NCI-H1930 (cell line): ENCODE results near the gene TSC2.
"Not testable (repeated sequence)": the region's sequence is repeated elsewhere in the genome, so short reads cannot be mapped to it uniquely, and the experiment has no call there.

Experiments used
- DNase-seq, 2 experiments: peaks; one replicate each; lab custom pipeline; 2025; lab: John Stamatoyannopoulos, UW

TSC2 gene

DNA sequence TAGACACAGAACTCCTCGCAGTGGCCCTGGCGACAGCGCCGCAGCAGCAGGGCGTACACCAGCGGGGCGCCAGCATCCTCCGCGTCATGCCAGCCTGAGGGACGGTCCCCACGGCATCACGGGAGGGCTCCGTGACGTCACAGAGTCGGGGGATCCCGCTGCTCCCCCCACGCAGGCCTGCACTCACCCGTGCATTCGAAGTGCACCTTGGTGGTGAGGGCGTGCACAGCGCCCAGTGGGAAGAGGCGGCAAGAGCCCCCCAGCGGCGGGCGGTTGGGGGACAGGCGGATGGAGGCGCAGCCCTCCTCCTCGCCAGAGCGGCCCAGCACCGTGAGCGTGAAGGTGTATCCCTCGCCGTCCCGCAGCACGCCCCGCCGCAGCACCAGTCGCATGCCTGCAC, 58.4 kb downstream of the TSC2 start:
- not testable (repeated sequence) for DNase-seq

DNA sequence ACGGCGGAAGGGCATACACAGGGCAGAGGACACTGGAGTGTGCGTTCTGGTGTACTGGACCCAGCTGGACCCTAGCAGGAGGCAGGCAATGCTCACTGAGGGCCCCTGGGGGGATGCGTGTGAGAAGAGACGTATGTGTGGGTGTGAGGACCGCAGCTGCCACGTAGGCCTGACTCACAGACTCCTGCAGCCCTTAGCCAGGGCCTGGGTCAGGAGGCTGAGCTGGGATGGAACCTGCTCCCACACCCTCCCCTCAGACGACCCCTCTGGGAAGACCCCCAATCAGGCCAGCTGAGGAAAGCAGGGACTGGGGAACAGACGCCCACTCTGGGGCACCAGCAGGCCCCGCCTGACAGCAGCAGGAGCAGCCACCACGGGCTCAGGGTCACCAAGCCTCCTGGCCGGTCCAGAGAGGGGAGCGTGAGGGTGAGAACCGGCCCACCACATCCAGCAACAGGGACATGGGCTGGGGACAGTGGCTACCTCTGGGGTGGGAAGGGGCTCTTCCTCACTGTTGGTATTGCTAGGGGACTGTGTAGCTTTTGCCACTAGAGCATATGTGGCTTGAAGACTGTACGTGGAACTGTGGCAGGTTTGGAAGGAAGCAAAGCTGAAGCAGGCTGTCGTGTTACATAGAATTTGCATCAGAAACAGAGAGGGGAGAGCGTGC, 59.5 kb downstream of the TSC2 start:
- DNase-seq, result not testable (repeated sequence)

DNA sequence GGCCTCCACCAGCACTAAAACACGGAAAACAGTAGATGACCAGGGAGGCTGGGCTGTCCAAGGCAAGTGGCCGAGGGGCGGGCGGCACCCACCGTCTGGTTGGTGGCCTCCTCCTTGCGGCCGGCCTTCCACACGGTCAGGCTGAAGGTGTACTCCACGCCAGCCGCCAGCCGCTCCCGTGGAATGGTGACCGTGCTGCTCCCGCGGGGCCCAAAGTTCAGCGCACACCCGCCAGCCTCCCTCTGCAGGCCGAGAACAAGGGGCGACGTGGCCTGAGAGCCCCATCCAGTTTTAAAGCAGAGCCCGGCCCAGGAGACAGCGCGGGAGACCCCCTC, 60.0 kb downstream of the TSC2 start:
- DNase-seq, result not testable (repeated sequence)

DNA sequence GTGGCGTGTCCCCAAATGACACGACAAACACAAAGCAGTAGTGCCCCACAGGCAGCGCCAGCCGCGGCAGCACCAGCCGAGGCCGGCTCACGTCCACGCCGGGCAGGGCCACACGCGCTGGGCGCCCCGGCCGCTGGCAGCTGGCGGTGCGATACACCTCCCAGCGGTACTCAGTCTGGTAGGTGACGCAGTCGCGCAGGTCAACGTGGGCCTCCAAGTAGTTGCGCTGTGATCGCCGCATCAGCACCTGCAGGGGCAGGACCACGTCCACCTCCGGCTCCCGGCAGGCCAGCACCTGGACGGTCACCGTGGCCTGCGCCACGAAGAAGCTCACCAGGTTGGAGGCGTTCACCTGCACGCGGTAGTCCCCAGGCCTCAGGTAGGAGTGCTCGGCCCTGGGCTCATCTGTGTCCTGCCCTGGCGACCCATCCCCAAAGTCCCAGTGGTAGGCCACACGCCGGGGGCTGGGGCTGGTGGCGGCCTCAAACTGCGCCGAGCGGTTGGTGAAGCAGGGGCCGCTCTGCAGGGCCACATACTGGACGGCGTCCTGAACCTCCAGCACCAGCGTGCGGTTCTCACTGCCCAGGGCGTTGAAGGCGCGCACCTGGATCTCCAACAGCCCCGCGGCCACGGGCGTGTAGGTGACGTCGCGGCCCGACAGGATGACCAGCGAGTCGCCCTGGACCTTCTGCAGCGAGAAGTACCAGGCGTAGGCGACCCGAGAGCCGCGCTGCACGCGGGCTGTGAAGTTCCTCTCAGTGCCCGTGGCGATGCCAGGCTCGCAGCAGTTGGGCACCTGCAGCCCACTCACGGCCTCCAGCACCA, 60.9 kb downstream of the TSC2 start:
- DNase-seq, result not testable (repeated sequence)

DNA sequence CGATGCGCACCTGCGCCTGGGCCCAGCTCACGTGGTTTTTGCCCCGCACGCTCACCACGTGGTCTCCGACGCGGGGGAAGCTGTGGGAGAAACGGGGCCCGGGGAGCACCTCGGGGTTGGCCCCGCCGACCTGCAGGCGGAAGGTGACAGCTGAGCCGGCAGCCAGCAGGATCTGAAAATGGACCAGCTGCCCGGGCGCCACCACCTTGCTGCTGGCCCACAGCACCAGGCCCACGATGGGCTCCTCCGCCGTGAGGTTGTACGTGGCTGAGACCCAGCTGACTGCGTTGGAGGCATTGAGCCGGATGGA, 61.4 kb downstream of the TSC2 start:
- not testable (repeated sequence) for DNase-seq

DNA sequence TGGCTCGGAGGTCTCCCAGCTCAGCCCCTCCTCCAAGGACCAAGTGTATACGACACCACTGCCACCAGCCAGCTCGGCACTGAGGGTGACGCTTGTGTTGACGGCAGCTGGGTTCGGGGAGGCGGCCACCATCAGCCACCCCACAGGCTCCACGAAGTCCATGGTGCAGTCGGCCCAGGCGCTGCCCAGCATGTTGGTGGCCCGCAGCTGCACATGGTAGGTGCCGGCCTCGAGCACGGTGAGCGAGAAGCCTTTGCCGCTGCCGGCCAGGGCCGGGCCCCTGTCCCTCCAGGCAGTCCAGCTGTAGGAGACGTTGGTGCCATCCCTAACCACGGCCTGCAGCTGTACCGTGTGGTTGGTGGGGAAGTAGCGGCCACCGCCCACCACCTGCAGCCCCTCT, 62.1 kb downstream of the TSC2 start:
- DNase-seq, result not testable (repeated sequence)

DNA sequence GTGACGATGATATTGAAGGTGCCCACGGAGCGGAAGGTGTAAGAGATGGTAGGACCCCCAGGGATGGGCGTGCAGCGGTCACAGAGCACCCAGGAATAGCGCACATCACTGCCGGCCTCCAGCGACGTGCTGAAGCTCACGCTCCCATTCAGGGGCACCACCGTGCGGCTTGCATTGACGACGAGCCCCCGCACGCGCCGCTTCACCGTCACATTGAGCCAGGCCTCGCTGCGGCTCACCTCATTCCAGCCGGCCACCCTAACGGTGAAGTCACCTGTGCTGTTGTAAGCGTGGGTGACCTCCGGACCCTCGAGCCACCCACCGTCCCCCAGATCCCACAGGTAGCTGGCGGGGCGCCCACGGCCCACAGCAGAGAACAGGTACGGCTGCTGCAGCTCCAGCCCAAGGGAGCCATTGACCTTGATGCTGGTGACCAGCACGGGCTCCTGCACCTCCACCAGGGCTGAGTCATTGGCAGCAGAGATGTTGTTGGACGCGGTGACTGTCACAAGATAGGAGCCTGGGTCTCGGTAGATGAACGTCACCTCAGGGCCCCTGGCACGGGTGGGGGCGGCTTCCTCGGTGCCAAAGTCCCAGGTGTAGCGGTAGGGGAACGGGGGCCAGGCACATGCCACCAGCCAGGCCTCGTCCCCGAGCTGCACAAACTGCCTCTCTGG, 62.7 kb downstream of the TSC2 start:
- DNase-seq, result not testable (repeated sequence)

DNA sequence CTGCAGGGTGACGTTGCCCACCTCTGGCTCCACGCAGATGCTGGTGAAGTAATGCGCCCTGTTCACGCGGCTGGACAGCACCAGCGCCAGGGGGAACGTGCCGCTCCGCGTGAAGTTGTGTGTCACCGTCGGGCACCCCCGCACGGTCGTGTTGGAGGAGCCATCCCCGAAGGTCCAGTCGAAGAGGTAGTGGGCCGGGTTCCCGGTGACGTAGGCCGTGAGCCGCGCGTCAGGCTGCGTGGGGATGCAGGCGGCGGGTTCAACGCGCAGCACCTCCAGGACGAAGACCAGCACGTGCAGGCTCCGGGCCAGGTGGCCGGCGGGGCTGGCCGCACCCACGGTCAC, 63.2 kb downstream of the TSC2 start:
- not testable (repeated sequence) for DNase-seq

DNA sequence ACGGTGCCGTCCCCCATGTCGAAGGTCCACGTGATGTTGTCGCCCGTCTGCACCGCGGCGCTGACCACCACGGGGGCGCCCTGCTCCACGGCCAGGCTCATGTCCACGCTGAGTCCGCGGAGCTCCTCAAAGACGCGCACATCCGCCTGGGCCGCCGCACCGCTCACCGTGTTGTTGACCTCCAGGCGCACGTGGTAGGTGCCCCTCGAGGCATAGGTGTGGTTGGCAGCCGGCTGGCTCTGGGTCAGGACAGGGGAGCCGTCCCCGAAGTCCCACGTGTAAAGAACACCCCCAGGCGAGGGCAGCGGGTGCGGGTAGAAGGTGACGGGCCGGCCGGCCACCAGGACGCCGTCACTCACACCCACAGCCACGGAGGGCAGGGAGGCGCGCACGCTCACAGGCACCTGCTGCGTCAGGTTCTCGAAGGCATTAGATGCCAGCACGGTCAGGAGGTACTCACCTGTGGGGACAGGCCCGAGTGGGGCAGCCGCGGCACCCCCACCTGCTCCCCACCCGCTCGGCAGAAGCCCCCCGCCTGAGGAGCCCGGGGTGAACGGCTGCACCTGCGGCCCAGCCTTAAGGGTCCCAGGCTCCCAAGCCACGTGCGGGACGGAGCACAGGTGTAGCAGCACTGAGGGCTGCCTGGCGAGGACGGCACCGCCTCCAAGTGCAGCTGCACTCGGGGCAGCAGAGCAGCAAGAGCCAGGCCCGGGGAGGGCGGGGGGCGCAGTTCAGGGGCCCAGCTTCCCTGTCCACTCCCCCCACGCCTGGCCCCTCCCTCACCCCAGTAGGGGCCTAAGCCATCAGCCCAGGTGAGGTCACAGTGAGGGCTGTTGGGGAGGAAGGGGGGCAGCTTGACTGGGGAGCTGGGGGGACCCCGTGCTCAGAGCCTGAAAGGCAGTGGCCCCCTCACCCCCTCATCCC, 63.9 kb downstream of the TSC2 start:
- not testable (repeated sequence) for DNase-seq

DNA sequence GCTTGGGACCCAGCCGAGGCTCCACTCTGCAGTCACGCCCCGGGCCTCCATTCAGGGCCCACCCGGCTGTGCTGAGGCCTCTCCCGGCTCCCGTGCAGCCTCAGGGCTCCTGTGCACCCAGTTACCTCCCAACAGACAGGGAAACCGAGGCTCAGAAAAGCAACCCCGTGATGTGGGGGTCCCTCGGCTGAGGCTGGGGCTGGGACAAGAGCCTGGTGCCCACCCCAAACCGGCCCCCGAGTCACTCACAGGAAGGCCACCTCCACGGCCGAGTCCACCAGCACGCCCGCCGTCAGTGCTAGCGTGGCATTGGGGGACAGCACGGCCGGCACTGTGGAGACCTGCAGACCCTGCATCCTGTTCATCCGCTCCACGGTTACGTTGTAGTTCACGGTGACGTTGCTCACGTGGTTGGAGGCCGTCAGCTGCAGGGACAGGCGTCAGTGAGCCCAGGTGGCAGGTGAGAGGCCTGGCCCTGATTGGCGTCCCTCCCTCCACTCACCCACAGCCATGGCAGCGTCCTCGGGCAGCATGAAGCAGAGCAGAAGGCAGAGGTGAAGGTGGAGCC, 64.8 kb downstream of the TSC2 start:
- not testable (repeated sequence) for DNase-seq

DNA sequence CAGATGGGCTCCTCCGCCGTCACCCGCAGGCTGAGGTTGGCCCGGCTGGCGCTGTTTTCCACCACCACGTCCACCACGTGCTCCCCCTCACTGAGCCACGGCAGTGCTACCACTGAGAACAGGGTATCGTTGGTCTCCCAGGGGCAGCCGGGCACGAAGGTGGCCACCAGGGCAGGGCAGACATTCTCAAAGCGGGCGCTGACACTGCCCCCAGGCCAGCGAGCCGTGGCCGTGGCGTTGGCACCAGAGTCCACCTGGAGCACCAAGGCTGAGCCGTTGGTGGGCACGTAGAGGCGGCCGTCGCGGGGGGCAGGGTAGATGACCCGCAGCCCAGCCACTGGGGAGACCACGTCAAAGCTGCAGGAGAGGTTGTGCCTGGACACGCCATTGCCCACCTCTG, 66.4 kb downstream of the TSC2 start:
- not testable (repeated sequence) for DNase-seq

DNA sequence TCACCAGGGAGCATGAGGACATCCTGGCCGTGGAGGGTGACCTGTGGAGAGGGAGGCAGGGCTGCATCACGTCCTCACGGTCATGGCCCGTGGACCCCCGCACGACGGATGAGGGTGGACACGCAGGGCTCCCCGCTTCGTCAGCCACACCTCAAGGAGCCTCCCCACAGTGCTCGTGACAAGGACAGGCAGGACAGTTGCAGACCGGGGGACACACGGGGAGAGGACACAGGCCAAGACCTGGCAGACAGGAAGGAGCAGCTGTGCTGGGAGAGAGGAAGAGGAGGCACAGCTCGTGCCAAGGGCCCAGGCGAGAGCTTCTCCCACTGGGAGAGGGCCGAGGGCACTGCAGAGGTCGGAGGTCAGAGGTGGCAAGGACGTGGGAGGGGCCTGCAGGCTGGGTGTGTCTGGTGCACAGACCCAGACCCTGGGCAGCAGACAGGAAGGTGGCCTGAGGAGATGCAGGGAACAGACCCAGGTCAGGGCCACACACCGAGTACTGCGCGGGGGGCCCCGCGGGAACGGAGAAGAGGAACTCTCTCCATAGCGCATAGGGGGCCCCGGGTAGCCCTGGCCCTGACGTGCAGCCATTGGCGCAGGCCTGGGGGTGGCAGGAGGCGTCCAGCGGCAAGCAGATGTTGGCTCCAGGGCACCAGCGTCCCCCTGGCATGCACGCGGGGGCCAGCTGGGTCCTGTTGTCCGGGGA, 67.3 kb downstream of the TSC2 start:
- not testable (repeated sequence) for DNase-seq

DNA sequence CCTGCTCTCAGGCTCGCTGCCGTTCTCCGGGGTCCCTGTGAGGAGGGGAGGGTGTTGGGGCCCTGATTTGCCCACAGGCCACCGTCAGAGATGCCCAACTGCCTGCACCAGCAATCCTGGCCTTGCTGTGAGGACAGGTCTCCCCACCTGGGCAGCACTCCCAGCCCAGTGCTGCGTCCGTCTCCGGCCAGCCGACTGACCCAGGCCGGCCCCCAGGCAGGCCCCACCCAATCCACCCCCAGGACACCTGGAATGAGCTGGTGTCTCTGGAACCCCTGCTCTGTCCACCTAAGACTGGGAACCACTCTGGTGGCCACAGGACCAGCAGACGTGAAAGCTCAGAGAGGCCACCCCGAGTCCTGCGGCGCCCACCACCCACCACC, 67.8 kb downstream of the TSC2 start:
- DNase-seq, result no peak

DNA sequence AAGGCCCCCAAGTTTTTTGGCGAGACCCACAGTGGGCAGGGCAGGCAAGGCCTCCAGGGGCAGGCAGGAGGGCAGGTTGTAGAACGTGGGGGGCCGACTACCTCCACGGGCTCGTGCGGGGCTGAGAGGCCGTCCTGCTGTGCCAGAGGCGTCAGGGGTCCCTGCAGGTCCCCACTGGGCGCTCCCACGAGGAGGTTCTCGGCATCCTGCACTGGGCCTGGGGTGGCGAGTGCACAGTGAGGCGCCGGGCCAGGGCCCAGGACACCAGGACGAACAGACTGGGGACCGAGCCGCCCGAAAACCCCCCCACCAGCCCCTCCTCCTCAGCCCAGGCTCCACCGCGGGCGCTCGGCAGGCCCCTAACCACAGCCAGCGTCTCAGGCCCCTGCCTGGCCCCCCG, 68.6 kb downstream of the TSC2 start:
- not testable (repeated sequence) for DNase-seq

DNA sequence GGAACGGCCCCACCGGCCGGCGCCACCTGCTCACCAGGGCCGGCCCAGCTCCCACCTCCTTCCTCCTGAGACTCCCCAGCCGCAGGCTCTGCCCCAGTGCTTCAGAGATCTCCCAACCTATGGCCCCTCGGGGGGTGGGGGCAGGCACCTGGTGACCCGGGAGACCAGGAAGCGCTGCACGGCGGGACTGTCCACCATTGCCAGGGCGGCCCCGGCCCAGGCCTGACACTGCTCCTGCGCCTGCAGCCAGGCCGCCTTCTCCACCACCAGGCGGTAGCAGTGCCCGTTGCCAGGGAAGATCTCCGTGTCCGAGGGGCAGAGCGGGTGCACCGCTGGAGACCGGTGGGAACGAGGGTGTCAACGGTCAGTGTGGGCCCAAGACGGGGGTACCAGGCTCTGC, 69.6 kb downstream of the TSC2 start:
- not testable (repeated sequence) for DNase-seq

DNA sequence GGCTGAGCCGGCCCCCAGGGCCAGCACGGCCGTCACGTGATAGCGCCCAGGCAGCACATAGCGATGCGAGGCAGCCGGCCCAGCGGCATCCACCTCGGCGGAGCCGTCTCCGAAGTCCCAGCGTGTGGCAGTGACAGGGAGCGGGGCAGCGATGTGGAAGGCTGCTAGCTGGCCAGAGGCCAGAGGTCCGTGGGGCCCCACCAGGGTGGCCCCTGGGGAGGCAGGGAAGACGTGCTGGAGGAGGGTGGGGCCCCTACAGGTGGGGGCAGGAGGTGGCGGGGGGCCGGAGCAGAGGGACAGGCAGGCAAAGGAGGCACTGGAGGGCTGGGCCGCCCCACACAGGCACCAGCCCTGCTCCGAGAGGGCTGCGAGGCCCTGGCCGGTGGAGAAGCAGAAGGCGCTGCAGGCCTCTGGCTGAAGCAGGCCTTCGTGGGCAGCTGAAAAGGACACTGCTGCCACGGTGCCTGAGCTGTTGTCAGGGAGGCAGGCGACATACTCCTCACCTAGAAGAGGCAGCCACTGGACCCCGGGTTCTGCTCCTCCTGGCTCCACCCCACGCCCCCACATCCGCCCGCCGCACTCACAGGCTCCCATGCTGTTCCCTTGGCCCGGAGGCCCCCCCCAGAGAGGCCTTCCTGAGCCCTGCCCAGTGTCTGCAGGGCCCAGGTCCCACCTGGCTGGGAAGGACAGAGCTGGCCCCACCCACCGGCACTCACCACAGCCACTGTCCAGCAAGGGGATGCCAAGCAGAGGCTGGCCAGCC, 70.4 kb downstream of the TSC2 start:
- DNase-seq, result not testable (repeated sequence)

DNA sequence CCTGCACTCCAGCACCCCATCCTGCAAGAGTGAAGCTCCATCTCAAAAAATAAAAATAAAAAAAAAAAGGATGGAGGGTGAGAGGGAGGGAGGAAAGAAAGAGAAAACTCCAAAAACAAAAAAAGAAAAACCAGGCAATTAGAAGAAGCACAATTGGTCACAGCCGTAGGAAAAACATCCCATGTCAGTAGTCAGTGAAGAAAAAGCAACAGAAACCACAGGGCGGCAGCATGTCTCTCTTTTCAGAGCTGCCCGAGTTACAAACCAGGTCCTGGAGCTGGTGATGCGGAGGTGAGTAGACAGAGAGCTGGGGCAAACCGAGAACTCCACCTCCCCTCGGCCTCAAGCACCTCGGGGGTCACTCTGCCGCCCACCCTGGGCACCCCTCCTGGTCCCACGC, 73.5 kb downstream of the TSC2 start:
- DNase-seq, result not testable (repeated sequence)

DNA sequence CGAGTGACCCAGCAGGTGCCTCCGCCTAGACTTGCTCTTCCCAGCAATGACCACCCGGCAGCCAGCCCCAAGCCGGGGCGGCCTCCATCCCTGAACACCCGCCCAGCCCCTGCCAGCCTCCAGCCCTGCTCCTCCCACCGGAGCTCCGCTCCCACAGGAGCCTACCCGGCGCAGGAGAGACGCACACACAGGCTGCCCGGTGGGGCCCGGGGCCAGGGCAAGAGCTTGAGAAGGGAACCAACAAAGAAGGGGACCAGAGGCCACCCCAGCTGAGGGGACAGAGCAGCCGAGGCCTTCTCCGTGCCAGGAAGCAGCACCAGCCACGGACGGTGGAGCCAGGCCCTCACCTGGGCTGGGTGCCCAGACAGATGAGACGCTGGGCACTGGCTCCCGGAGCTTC, 74.1 kb downstream of the TSC2 start:
- DNase-seq, result no peak

DNA sequence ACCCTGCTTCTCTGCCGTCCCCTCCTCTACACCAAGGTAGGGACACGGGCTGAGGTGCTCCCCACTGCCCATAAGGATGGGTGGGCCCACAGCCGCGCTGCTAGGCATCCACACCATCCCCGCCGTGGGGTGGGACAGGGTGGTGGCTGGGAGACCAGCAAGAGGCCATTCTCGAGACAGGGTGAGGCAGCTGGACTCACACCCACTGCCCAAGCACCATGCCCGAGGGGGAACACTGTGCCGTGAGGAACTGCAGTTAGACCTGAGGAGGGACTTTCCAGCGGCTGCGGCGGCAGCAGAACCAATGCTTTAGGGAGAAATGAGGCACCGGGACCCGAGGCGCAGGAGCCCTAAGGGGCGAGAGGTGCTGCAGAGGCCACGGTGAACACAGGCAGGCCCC, 74.6 kb downstream of the TSC2 start:
- no peak for DNase-seq

DNA sequence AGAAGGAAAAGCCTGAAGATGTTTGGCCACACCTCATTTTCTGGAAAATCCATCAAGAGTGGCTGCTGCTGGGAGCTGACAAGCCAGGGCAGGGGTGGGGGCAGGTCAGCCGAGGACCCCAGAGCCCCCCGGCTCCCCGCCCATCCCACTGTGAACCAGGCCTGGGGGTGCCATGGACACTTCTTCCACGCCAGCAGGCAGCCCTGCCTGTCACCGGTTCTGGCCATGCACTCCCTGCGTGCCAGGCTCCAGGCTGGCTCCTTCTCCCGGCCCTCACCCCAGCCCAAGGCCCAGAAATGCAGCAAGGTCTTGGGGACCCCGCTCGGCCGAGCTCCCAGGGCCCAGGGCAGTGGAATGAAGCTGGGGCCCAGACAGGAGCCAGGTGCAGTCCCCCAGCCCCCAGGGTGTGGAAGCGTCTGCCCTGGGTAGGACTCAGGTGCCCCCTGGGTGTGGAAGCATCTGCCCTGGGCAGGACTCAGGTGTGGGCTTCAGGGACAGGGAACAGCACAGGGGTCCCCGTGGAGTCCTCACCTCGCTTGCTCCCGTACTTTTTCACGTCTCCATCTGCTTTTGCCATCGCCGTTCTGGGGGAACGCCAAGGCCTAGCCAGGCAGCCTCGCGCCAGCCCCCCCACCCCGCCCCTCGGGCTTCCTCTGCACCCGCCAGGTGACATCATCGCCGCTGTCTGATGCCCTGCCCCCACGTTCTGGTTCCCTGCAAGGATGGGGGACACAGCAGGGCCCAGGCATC, 75.3 kb downstream of the TSC2 start:
- not testable (repeated sequence) for DNase-seq
